ENCODE data around the gene ARHGAP22.

The ARHGAP22 gene

DNA sequence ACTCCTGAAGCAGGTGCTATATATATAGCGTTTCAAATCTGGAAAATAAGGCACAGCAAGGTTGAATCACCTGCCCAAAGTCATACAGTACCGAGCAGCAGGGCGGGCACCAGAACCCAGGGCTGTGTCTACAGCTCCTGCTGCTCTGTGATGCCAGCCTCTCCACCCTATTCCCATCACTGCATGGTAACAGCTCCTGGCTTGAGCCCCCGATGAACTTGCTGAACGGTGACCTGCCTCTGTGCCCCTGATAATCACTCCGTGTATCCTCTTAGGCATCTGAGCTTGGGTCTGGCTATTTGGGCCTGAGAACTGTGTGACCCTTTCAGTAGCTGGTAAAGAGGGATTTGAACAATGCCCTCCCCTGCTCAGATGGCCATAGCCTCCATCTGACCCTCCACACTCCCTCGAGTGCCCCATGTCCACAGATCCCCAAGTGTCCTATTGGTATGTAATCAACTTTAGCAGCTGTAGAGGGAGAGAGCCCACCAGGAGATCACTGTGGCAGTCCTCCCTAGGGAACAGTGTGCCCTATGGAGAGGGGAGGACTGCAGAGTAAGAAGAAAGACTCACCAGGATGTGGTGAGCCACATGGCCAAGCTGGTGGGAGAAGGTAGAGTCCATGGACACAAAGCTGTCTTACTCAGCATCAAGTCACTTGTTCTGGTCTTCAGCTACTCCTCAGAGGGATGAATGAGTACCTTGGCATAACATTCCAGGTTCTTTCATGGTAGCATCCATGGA lies 1.1 kb upstream of the ARHGAP22 start:
- no peak for DNase-seq

DNA sequence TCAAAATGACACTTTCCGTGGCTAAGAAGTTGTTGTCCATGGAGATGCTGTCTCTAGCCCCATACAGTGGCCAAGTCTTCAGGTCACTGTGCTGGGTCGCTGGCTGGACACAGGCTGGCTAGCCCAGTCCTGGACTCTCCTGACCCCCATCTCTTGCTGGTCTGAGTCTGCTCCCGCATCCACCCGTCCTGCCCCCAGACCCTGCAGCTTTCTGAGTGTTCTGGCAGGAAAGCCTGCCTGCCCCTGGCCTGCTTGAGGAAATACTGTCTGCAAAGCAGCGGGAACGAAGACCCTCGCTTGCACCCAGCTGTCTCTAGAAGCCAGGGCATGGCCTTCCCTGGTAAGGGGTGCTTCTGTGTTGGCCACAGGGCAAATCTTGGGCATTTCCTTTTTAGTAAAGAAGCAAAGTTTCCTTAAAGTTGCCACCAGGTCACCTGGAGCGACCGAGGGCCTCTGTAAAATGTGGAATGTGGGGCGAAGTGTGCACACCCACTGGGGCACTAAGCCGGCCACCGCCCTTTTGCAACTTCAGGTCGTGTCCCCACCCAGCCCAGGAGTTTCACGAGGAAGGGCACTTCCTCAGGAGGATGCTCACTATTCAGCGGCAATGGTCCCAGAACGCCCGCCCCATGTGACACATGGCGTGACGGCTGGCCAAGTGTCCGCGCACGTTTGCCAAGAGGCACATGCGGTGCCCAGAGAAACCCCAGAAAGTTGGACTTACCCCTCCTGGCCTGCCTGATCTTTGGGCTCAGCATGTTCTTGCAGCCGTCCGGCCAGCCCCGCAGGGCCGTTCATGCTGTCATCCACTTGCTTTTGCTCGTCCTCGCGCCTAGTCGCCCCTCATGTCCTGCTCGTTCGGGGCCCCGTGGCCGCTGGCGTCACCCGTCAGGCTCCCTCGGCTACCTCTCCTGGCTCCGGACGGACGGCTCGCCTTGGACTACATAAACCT lies 558 bp downstream of the ARHGAP22 start:
- DNase-seq: no peak

DNA sequence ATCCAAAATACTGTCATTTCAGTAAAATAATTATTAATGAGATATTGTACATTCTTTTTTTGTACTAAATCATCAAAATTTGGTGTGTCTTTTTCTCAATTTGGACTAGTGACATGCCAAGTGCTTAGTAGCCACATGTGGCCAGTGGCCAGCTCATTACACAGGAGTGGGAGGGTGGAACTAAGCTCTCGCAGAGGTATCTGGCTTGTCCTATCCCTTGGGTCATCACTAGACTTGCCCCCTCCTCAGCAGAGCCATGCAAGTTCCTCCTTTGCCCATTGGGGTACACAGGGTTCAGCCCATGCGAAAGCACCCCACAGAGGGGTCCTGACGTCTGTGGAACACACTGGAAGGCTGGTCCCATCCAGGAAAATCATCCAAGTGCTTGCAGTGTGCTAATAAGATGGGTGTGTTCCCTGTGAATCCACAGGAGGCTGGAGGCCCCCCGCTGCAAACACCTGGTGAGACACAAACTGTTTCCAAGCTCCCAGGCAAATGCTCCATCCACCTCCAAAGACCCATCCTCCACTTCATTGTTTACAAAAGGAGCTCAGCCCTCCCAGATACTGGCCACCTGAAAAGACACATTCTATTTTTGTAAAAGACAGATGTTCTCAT lies 1.3 kb downstream of the ARHGAP22 start:
- no peak for DNase-seq

DNA sequence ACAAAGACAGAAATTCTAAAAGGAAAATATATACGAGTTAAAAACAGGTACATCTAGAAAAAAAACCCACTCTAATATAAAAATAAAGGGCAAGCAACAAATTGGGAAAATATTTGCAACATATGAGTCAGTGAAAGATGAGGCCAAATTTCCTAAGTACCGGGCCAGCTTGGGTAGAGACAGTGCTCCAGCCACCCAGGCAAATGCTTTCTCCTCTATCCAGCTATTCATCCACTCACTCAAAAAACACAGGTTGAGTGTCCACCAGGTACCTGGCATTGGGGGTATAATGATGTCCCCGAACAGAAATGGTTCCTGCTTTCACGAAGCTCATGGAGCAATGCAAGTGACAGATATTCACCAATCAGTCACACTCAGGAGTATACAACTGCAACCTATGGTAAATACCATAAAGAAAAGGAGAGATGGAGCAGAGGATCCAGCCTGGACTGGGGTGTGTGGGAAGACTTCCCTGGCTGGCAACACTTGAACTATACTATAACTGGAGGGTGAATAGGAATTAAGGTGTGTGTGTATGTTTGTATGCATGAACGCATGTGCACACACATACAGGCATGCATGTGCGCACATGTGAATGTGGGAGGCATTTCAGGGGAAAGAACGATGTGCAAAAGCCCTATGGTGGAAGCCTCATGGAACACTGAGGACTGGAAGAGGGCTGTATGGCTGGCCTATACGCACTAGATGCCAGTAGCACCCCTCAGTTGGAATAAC lies 2.3 kb downstream of the ARHGAP22 start:
- DNase-seq: no peak

DNA sequence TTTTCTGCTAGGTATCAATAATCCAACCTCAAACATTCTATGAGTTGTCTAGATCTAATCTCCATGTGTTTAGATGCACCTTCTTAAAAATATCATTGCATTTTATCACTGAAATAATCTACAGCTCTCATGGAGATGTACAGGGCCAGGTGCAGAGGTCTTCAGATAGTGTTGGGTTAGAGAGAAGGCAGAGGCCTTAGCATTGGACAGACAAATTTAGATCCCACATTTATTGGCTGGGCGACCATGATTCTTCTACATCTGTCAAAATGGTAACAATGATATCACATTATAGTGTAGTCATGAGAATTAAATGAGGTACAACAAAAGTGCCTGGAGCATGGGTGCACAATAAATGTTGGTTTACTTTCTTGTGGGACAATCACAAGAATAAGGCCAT lies 3.1 kb downstream of the ARHGAP22 start:
- no peak for DNase-seq

DNA sequence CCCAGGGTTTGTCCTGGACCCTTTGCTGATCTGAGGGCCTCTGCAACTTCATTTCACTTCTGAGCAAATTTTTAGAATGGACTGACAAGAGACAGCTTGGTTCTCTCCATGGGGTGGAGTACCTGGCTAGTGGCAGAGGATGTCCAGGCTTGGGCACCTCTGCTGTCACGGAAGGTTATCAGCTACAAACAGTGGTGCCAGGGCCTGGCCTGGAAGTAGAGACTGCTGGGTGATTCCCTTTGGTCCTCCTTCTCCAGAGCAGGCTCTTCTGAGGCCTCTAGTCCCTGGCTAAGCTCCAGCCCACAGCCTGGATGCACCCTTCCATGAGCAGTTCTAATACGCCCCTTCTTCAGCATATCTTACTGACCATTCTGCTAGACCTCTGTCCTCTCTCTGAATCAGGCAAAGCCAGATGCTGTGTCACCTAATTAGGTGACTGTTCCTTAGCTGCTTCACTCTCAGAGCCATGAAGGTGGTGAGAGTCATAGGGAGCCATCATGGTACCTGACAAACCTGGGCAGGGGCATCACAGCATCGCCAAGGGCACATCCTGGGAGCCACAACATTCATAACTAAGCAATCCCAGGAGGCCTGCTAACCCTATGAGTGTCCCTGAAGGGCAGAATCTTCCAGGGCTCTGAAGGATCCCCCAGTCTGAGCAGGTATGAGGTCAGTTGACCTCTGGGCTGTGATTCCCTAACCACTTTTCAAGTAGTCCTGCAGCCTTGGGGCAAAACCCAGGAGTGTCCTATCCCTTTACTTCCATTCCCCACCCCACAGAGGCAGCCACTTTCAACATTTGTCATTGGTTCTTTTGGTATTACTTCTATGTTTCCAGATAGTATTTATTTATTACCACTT lies 4.0 kb downstream of the ARHGAP22 start:
- DNase-seq: no peak

DNA sequence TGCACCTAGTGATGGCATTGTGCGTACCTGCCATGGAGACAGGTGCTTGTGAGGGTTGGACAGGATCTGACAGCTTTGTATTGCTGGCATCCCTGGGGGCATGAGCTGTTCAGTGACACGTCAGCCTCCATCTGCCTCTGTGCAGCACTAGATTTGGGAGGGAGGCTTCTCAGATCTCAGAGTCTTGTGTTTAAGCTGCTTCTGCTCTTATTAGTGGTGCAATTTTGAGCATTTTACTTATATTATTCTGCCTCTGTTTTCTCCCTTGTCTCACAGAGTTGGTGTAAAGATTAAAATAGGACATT lies 5.1 kb downstream of the ARHGAP22 start:
- no peak for DNase-seq

DNA sequence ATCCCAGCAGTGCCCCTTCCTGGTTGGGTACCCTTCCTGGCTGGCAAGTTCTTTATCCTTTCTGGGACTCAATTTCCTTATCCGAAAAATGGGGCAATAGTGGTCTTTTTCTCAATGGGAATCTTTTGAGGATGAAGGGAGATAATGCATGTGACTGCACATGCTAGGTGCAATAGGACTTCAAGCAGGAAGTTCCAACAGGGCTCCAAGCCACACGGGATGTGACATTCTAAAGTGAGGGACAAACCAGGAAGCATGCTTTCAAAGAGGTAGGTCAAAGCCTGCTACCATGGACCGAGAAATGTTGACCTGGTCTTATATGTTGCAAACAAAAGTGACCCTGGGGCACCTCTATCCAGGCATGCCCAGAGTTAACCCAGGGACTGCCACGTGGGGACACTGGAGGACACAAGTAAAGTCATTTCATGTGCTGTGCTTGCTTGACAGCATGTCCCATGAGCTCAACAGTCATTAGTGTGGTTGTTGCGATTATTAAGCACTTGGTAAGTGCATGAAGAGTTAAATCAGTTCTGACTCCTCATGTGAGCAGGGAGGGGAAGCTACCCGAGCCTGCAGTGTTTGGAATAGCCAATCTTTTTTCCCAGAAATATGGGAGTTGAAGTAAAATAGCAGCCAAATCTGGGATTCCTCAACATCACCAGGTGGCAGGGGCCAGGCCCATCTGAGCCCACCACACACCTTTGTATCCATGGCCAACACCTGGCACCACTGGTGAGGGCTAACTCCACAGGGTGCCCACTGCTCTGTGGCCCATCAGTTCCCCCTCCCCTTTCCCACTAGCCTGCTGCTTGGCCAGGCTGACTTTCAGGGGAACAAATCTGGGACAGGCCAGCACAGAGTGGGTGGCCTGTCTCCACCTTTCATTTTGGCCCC lies 5.7 kb downstream of the ARHGAP22 start:
- DNase-seq: no peak

DNA sequence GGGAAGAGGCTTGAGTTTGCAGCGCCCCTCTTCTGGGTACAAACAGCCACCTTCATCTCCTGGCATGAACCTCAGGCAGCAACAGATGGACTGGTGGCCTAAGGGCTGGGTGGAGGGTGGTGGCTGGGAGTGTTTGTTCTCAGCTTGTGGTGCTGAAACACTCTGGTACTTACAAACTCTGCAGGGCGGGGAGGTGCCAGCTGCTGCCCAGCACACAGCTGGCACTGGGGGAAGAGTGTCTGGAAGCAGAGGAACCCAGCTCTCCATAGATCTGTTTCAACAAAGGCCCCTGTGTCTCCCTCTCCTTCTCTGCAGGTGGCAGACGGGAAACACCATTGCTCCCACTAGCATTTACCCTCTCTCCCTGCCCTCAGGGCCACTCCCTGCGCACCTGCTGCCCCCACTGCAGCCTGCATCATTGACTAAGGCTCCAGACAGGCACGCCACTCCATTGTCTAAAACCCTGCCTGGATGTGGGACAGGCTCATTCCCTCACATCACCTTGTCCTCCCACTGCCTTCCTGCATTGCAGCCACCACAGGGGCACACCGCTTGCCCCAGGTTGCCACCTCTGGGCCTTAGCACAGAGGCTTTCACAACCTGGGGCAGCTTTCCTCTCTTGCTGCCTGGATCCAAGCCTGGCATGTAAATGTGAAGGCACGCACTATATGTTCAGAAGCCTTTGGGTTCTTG lies 6.5 kb downstream of the ARHGAP22 start:
- no peak for DNase-seq

DNA sequence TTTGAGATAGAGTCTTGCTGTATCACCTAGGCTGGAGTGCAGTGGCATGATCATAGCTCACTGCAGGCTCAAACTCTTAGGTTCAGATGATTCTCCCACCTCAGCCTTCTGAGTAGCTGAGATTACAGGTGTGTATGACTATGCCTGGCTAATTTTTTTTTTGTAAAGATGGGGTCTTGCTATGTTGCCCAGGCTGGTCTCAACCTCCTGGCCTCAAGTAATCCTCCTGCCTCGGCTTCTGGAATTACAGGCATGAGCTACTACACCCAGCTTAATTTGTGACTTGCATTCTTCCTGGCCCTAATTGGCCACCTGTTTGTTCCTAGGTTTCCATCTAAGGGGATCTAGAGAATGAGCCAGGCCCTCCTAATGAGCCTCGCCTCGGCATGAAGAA lies 9.3 kb downstream of the ARHGAP22 start:
- DNase-seq: no peak

DNA sequence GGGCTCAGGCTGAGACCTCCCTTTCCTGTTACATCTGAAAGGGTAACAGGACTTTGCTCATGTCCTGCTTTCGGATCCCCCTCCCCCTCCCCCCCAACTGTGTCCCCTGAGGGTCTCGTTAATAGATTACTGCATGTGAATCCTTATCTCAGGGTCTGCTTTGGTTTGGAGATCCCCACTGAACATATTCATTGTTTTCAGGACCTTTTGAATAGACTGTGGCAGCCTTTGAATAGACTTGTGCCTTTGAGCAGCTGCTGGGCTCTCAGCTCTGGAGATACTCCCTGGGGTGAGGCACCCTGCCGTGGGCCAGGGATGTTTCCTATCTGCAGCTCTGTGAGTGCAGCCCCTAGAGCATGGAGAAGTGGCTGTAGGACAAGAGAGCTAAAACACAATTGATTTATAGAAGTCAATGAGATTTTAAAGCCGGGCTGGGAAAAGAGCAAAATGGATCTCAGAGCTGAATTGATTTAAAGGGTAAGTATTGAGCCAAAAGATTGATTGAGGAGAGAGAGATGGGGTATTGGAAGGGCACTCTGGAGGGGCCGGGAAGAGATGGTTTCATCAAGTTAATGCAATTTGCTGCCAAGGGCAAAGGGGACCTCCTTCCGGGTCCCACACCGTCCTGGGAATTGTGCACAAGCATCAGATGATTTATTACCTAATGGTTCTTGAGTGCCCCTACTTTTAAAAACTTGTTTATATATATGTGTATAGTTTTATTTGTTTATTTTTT lies 9.9 kb downstream of the ARHGAP22 start:
- no peak for DNase-seq

DNA sequence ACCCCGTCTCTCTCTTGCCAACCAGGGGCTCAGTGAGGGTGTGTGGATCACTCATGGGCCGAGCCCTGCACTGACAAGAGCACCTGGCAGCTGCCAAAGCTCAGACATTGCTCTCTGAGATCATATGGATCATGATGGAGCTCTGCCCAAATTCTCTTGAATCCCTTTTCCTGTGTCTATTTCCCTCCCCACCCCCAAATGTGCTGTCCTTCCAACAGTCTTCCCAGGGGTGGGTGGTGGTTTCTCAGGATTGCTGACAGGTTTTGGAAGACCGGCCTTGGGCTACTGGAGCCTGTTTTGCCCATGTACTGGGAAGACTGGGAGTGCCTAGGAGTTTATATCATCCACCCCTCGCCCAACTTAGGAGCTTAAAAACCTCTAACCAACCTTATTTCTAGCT lies 10.5 kb downstream of the ARHGAP22 start:
- no peak for DNase-seq

DNA sequence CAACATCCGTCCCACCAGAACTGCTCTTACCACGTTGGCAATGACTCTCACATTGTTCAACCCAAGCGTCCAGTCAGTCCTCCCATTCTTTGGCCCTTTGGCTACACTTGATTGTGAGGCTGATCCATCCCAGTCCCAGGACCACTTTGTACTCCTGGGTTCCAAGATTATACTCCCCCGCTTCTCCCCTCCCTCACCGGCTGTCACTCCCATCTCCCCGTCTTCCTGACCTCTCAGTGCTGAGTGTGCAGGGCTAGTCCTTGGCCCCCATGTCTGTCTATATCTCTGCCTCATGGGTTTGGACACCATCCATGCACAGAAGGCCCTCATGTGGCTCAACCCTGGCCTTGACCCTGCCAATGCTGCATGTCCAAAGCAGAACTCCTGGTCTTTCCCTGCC lies 12.5 kb downstream of the ARHGAP22 start:
- no peak for DNase-seq

DNA sequence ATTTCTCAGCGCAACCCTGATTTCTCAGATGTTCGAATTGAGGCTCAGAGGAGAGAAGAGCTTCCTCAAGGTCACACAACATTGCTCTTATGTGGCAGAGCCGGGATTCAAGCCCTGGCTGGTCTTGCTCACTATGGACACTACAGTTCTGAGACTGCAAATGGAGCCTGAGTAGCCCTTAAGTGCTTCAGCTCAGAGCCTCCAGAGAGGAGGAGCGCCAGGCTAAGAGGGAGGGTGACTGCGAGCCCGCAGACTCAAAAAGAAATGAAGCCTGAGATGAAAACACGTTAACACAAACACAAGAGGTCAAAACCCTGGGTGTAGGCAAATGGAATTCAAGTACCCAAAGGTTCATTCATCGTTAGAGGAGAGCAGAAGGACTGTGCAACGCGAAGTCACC lies 13.9 kb downstream of the ARHGAP22 start:
- no peak for DNase-seq

DNA sequence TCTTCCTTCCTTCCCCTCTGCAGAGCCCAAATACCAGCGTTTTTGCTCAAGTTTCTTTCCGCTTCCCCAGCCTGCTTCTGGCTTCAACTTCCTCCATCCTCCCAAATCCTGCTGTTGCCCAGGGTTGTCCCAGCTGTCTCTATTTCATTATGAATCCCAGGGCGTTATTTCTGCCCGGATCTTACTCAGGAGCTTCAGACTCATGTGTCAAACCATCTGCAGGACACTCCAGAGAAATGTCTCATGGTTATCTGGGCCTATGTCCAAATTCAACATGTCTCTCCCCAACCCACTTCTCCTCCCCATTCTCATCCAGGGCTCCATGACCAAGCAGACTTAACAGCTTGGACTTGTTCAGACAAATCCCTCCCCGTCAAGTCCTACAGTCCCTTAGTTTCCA lies 15.6 kb downstream of the ARHGAP22 start:
- no peak for DNase-seq

DNA sequence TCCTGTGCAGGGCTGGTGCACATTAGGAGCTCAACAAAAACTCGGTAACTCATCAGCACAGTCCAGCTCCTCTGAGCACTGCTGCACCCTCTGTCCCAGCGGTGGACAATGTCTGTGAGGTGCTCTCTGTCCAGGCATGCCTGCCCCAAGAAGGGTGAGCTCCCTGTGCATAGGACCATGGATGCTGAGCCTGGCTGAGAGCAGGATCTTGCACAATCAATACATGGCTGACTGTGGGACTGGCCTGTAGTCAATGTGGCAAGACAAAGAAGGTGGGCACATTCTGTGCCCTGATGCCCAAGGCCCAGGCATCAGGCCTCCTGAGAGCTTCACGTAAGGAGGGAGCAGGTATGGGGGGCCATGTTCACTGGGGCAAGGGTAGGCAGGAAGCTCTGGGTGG lies 17.1 kb downstream of the ARHGAP22 start:
- DNase-seq: no peak

DNA sequence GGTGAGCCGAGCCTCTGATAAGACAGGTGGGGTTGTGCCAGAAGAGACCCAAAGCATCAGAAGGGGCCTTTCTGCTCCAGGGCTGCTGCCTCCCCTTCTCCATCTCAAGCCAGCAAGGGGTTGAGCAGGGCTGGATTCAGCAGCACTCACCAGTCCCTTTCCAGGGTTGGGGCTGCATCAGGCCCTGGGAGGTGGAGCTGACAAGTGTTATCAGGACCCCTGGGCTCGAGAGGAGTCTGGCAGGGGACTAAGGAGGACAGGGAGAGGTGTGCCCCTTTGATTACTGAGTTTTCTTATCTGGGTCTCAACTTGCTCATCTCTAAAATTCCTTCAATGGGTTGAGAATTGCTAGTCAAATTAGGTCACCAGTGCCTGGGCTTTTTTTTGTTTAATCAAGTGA lies 17.8 kb downstream of the ARHGAP22 start:
- DNase-seq: no peak

DNA sequence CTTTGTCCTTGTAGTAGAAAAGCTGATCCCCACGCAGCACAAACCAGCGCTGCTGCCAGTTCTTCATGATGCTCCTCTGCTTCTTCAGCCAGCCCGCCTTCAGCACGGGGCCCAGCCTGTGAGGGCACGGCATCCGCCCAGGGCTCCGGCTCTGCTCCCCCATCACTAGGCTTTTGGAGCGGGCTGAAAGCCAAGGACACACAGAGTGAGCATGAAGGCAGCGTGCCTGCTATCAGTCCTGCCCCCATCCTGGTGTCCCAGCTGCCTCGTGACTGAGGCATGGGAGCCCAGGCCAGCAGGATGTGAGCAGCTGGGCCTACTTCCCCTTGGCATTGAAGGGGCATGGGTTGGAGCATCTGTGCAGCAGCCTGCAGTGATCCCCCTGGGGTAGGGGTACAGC lies 21.9 kb downstream of the ARHGAP22 start:
- no peak for DNase-seq

DNA sequence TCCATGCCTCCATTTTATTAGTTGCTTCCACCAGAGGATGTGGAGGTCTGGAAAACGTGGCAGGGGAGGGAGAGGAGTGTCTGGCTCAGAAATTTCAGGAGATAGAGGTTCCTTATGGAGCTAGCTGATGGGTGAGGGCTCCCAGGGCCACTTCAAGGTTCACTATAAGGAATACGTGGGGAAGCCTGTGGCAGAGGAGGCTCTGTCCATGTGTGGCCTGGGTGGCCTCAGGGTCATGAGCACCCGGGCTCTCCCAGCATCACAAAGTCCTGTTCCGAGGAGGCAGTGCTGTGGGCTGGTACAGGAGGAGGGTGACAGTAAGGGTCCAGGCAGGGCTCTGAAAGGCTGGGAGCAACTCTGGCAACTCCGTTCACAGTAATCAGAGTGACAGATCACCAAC lies 24.6 kb downstream of the ARHGAP22 start:
- DNase-seq: no peak

Data from KG1 (cell line).